ENCODE results near the gene LRRC34.
A peak's percentile ranks its signal among the peaks of the same experiment; 100 is the strongest.

LRRC34 gene, protein sequence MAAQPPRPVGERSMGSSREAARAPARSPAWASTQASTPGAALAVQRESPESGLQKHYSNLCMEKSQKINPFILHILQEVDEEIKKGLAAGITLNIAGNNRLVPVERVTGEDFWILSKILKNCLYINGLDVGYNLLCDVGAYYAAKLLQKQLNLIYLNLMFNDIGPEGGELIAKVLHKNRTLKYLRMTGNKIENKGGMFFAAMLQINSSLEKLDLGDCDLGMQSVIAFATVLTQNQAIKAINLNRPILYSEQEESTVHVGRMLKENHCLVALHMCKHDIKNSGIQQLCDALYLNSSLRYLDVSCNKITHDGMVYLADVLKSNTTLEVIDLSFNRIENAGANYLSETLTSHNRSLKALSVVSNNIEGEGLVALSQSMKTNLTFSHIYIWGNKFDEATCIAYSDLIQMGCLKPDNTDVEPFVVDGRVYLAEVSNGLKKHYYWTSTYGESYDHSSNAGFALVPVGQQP
- total RNA-seq, result 0 to 0.19 (median 0) reads per million in 3 donors

DNA sequence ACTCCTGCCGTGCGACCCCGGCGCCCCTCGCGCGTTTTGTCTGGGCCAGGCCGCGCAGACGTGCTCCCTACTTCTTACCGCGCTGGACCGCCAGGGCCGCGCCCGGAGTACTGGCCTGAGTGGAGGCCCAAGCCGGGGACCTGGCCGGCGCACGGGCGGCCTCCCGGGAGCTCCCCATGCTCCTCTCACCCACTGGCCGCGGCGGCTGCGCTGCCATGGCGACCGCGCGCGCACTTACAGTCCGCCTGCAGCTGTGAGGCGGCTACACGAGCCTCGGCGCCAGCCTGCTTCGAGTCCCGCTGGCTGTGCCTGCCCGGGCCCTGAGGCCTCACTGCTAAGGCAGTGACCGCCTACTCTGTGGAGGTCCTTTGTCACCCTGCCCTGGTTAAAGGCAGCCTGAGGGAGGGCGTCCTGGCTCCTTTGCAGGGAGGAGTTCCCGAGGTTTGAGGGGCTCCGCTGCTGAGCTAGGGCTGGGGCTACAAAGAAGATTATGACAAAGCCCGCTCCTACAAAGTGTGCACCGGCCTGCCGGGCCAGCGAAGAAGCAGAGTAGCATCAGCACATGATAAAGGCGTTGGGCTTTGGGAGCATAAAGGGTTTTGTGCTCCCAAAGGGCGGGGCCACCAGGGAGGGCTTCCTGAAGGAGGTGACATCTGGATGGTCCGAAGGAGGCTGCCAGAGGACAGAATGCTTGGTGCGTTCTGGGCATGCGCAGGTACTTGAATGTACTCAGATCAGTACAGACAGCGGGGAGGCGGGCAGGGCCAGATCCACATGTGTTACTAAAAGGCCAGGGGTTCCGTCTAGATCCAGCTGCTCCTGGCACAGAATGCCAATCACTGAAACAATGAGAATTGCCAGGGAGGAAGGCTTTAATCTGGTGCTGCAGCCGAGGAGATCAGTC lies at the start of gene LRRC34, which contains the start of gene LRRIQ4:
Gene LRRC34 (minus strand): TSS at position 573 of the 904 bp plus-strand sequence. CDS start 356 bp downstream, at position 217.
Gene LRRIQ4 (plus strand): TSS at position 539 of the 904 bp plus-strand sequence. CDS start 9,052 bp downstream, outside the sequence.
- Histone ChIP-seq H3K36me3 (ENCODE audit: control insufficient read depth, insufficient read depth, low read length) (no peaks in the 10 kb centered on the region), H3K27me3 (replicated peaks; ENCODE audit: control insufficient read depth, insufficient read depth, low read length, poor library complexity, severe bottlenecking) (no peaks in the 10 kb centered on the region), H3K4me1 (ENCODE audit: control insufficient read depth, insufficient read depth, low read length, poor library complexity, severe bottlenecking) (peaks cover 12% of the 10 kb centered on the region), H3K9me3 (ENCODE audit: control insufficient read depth, low read length) (no peaks in the 10 kb centered on the region), H3K27ac (ENCODE audit: insufficient read depth, low read length, poor library complexity, severe bottlenecking) (no peak within 1 kb of the TSS), H3K4me3 (ENCODE audit: insufficient read depth, low read depth, low read length, poor library complexity, severe bottlenecking) (peak within 1 kb of the TSS; percentile 72)
- peak; percentile 13 to 52 (median 32) for DNase-seq

DNA sequence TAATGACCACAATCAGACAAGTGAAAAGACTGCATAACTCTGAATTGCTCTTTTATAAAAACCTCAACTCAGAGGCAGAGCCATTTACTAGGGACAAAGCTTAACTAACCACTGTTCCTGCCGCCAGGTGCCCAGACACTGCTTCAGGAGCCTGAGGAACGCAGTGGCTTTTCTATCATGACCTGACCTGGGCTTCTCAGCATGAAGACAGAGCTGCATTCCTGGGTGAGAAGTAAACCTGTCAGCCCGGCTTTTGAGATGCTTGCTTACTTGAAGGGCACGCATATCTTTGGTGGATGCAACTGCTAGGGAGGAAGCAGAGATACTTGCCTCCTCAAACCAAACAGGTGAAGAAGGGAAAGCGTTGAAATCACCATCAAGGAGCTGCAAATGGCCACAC lies 49.2 kb upstream of the LRRC34 start:
- no peaks in the 10 kb centered on the region for H3K9me3 ChIP-seq (ENCODE audit: control insufficient read depth, low read length)
- no peaks in the 10 kb centered on the region for H3K36me3 ChIP-seq (ENCODE audit: control insufficient read depth, insufficient read depth, low read length)
- no peak for DNase-seq
- H3K27me3 ChIP-seq (replicated peaks; ENCODE audit: control insufficient read depth, insufficient read depth, low read length, poor library complexity, severe bottlenecking), result no peaks in the 10 kb centered on the region
- no peaks in the 10 kb centered on the region for H3K4me1 ChIP-seq (ENCODE audit: control insufficient read depth, insufficient read depth, low read length, poor library complexity, severe bottlenecking)
- H3K27ac ChIP-seq (ENCODE audit: insufficient read depth, low read length, poor library complexity, severe bottlenecking), result no peak overlapping the region
- no peak overlapping the region for H3K4me3 ChIP-seq (ENCODE audit: insufficient read depth, low read depth, low read length, poor library complexity, severe bottlenecking)

- Histone ChIP-seq H3K9me3 (ENCODE audit: control insufficient read depth, low read length) (no peaks in the 10 kb centered on the region), H3K36me3 (ENCODE audit: control insufficient read depth, insufficient read depth, low read length) (no peaks in the 10 kb centered on the region), H3K27ac (ENCODE audit: insufficient read depth, low read length, poor library complexity, severe bottlenecking) (no peak overlapping the region), H3K4me3 (ENCODE audit: insufficient read depth, low read depth, low read length, poor library complexity, severe bottlenecking) (no peak overlapping the region), H3K27me3 (replicated peaks; ENCODE audit: control insufficient read depth, insufficient read depth, low read length, poor library complexity, severe bottlenecking) (no peaks in the 10 kb centered on the region), H3K4me1 (ENCODE audit: control insufficient read depth, insufficient read depth, low read length, poor library complexity, severe bottlenecking) (no peaks in the 10 kb centered on the region)
- no peak for DNase-seq
Measured at GRCh38 chr3:169857811-169858210, 45.1 kb upstream of the LRRC34 start.

DNA sequence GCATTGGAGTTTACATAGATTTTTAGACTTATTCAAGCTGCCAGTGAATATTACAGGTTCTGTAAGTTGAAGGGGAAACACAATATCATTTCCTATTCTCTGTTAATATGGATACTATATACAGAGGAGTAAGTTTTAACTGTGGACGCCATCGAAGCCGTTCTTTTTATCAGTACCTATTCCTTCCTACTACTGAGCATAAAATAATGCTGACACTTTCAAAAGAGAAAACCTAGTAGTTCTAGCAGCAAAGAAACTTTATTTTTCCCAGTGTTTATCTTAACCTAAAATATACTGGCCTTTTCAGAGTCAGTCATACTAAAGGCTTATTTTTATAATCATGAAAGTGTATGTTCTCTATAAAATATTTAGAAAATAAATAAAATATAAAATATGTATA lies 42.8 kb upstream of the LRRC34 start:
- H3K4me3 ChIP-seq (ENCODE audit: insufficient read depth, low read depth, low read length, poor library complexity, severe bottlenecking), result no peak overlapping the region
- H3K36me3 ChIP-seq (ENCODE audit: control insufficient read depth, insufficient read depth, low read length), result no peaks in the 10 kb centered on the region
- no peak for DNase-seq
- H3K27ac ChIP-seq (ENCODE audit: insufficient read depth, low read length, poor library complexity, severe bottlenecking), result no peak overlapping the region
- no peaks in the 10 kb centered on the region for H3K9me3 ChIP-seq (ENCODE audit: control insufficient read depth, low read length)
- no peaks in the 10 kb centered on the region for H3K27me3 ChIP-seq (replicated peaks; ENCODE audit: control insufficient read depth, insufficient read depth, low read length, poor library complexity, severe bottlenecking)
- no peaks in the 10 kb centered on the region for H3K4me1 ChIP-seq (ENCODE audit: control insufficient read depth, insufficient read depth, low read length, poor library complexity, severe bottlenecking)

DNA sequence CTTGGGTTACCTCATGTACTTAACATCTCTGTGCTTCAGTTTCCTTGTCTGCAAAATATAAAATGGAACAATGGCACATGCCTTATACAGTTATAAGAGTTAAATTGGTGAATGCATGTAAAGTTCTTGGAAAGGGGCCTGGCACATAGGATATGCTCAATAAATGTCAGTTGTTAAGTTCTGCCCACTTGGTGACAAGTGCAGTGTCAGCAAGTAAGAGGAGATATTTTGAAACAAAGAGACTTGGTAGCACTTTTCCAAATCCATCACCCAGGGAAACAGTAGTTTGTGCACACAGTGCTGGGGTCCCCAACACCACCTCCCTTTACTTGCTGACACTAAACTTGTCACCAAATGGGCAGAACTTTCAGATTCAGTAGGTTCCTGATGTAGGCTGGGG lies 37.9 kb upstream of the LRRC34 start:
- no peak overlapping the region for H3K4me3 ChIP-seq (ENCODE audit: insufficient read depth, low read depth, low read length, poor library complexity, severe bottlenecking)
- H3K36me3 ChIP-seq (ENCODE audit: control insufficient read depth, insufficient read depth, low read length), result no peaks in the 10 kb centered on the region
- H3K27me3 ChIP-seq (replicated peaks; ENCODE audit: control insufficient read depth, insufficient read depth, low read length, poor library complexity, severe bottlenecking), result no peaks in the 10 kb centered on the region
- no peak for DNase-seq
- no peaks in the 10 kb centered on the region for H3K9me3 ChIP-seq (ENCODE audit: control insufficient read depth, low read length)
- H3K27ac ChIP-seq (ENCODE audit: insufficient read depth, low read length, poor library complexity, severe bottlenecking), result no peak overlapping the region
- H3K4me1 ChIP-seq (ENCODE audit: control insufficient read depth, insufficient read depth, low read length, poor library complexity, severe bottlenecking), result no peaks in the 10 kb centered on the region

DNA sequence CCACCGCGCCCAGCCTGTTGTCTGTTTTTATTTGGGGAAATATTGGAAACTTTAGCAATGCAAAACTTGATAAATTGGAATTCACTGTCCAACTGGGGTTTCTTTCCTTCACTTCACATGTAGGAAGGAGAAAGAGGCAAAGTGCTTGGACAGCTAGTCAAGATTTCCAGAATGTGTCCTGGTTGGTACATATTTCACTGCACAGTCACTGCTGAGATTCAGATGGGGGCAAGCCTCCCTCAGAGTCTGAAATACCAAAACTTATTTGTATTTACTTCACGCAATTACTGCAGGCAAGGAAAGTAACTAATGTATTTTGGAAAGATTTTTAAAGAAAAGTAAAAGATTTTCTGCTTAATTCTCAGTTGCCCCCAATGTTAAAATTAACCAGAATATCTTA lies 36.0 kb upstream of the LRRC34 start:
- Histone ChIP-seq H3K36me3 (ENCODE audit: control insufficient read depth, insufficient read depth, low read length) (no peaks in the 10 kb centered on the region), H3K4me3 (ENCODE audit: insufficient read depth, low read depth, low read length, poor library complexity, severe bottlenecking) (no peak overlapping the region), H3K4me1 (ENCODE audit: control insufficient read depth, insufficient read depth, low read length, poor library complexity, severe bottlenecking) (no peaks in the 10 kb centered on the region), H3K9me3 (ENCODE audit: control insufficient read depth, low read length) (no peaks in the 10 kb centered on the region), H3K27ac (ENCODE audit: insufficient read depth, low read length, poor library complexity, severe bottlenecking) (no peak overlapping the region), H3K27me3 (replicated peaks; ENCODE audit: control insufficient read depth, insufficient read depth, low read length, poor library complexity, severe bottlenecking) (no peaks in the 10 kb centered on the region)
- no peak for DNase-seq

DNA sequence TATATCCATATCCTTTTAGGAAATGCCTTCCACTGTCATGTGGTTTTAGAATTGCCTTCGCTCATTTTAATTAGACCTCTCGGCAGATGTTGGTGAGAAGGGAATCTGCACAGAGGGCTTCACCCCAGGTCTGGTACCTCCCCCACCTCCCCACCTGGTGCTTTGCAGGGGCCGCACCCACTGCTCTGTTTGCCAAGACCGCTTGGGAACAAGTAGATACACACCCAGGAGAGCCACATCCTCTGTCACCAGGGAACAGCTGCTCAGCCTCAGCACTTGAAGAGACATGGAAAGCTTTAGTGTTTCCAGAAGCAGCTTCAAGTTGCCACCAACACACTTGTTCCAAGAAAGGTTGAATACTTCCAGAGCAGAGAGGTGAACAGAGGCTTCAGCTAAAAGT lies 35.2 kb upstream of the LRRC34 start:
- Histone ChIP-seq H3K27ac (ENCODE audit: insufficient read depth, low read length, poor library complexity, severe bottlenecking) (no peak overlapping the region), H3K27me3 (replicated peaks; ENCODE audit: control insufficient read depth, insufficient read depth, low read length, poor library complexity, severe bottlenecking) (no peaks in the 10 kb centered on the region), H3K4me1 (ENCODE audit: control insufficient read depth, insufficient read depth, low read length, poor library complexity, severe bottlenecking) (no peaks in the 10 kb centered on the region), H3K36me3 (ENCODE audit: control insufficient read depth, insufficient read depth, low read length) (no peaks in the 10 kb centered on the region), H3K4me3 (ENCODE audit: insufficient read depth, low read depth, low read length, poor library complexity, severe bottlenecking) (no peak overlapping the region), H3K9me3 (ENCODE audit: control insufficient read depth, low read length) (no peaks in the 10 kb centered on the region)
- DNase-seq, result no peak

DNA sequence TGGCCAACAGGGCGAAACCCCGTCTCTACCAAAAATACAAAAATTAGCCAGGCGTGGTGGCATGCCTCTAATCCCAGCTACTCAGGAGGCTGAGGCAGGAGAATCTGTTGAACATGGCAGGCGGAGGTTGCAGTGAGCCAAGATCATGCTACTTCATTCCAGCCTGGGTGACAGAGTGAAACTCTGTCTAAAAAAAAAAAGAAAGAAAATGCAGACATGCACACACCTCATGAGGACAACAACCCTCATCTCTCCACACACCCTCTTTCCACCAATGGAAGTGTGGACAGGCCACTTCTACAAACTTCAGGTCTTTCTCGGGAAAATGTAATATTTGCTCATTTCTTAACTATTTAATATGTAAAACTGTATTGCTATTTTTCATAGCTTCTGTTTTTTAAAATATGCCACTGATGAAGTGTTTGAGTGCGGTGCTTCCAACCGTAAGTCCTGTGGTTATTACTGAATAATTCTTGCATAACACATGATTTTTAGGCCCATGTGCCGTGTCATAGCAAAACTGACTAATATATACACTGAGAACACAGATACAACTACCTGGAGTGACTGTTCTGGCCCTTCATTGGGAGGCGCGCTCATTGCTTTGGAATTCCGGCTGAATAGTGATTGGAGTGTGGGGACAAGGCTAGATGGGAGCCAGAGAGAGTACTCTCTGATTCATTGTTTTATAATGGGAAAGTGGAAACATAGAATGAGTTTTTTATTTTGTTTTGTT lies 33.9 kb upstream of the LRRC34 start:
- no peak for DNase-seq
- Histone ChIP-seq H3K27me3 (replicated peaks; ENCODE audit: control insufficient read depth, insufficient read depth, low read length, poor library complexity, severe bottlenecking) (no peaks in the 10 kb centered on the region), H3K27ac (ENCODE audit: insufficient read depth, low read length, poor library complexity, severe bottlenecking) (no peak overlapping the region), H3K4me1 (ENCODE audit: control insufficient read depth, insufficient read depth, low read length, poor library complexity, severe bottlenecking) (no peaks in the 10 kb centered on the region), H3K4me3 (ENCODE audit: insufficient read depth, low read depth, low read length, poor library complexity, severe bottlenecking) (no peak overlapping the region), H3K9me3 (ENCODE audit: control insufficient read depth, low read length) (no peaks in the 10 kb centered on the region), H3K36me3 (ENCODE audit: control insufficient read depth, insufficient read depth, low read length) (no peaks in the 10 kb centered on the region)

- Histone ChIP-seq H3K36me3 (ENCODE audit: control insufficient read depth, insufficient read depth, low read length) (no peaks in the 10 kb centered on the region), H3K9me3 (ENCODE audit: control insufficient read depth, low read length) (no peaks in the 10 kb centered on the region), H3K4me1 (ENCODE audit: control insufficient read depth, insufficient read depth, low read length, poor library complexity, severe bottlenecking) (no peaks in the 10 kb centered on the region), H3K27me3 (replicated peaks; ENCODE audit: control insufficient read depth, insufficient read depth, low read length, poor library complexity, severe bottlenecking) (no peaks in the 10 kb centered on the region), H3K27ac (ENCODE audit: insufficient read depth, low read length, poor library complexity, severe bottlenecking) (no peak overlapping the region), H3K4me3 (ENCODE audit: insufficient read depth, low read depth, low read length, poor library complexity, severe bottlenecking) (no peak overlapping the region)
- DNase-seq, result no peak
Measured at GRCh38 chr3:169842960-169843359, 30.3 kb upstream of the LRRC34 start.

Measured in effector memory CD4-positive, alpha-beta T cell (primary cell).